Measurements from ENCODE around the gene SRRM3.

- TF ChIP-seq SRF (IDR thresholded peaks at IDR 0.05; ENCODE audit: low read depth): no peak
- TF ChIP-seq POLR2AphosphoS5 (IDR thresholded peaks at IDR 0.05; ENCODE audit: low read depth, low read length): no peak
- TF ChIP-seq EZH2 (IDR thresholded peaks at IDR 0.05): no peak
- TF ChIP-seq, protein P1, sequence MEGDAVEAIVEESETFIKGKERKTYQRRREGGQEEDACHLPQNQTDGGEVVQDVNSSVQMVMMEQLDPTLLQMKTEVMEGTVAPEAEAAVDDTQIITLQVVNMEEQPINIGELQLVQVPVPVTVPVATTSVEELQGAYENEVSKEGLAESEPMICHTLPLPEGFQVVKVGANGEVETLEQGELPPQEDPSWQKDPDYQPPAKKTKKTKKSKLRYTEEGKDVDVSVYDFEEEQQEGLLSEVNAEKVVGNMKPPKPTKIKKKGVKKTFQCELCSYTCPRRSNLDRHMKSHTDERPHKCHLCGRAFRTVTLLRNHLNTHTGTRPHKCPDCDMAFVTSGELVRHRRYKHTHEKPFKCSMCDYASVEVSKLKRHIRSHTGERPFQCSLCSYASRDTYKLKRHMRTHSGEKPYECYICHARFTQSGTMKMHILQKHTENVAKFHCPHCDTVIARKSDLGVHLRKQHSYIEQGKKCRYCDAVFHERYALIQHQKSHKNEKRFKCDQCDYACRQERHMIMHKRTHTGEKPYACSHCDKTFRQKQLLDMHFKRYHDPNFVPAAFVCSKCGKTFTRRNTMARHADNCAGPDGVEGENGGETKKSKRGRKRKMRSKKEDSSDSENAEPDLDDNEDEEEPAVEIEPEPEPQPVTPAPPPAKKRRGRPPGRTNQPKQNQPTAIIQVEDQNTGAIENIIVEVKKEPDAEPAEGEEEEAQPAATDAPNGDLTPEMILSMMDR (IDR thresholded peaks at IDR 0.05 in 2 of 3, conservative IDR thresholded peaks at IDR 0.05 in 1 of 3; ENCODE audit: borderline replicate concordance in 1 of 3, insufficient read depth in 1 of 3, low read depth in 2 of 3, low read length in 2 of 3): no peak
- TF ChIP-seq SIN3A (IDR thresholded peaks at IDR 0.05; ENCODE audit: low read depth): no peak
- no peak for TF ChIP-seq POLR2A (IDR thresholded peaks at IDR 0.05; ENCODE audit: borderline replicate concordance, extremely low read depth, insufficient read depth, insufficient read length)
- no peak for TF ChIP-seq TCF7L2 (IDR thresholded peaks at IDR 0.05; ENCODE audit: borderline replicate concordance, extremely low read depth, insufficient read depth, insufficient read length)
- no peak for TF ChIP-seq YY1 (IDR thresholded peaks at IDR 0.05; ENCODE audit: extremely low read depth, insufficient replicate concordance, low read depth, low read length)
Measured at GRCh38 chr7:76273503-76273902, 71.8 kb downstream of the SRRM3 start.

Data from HCT116 (cell line).